Activated T-cell treated with anti-CD3 and anti-CD28 coated beads, Interleukin-2, amount 50 U/mL, for 4 hours (primary cell): Measurements from ENCODE around the gene KREMEN1. TPM values are rescaled to one million over a fixed set of nuclear protein-coding genes. Genes with fewer than 3 reads are reported as not detected.

Experiments used
- ATAC-seq, 2 donors: fragments of 200-7000 bp; cut with Tn5 transposase; one replicate each; pipeline ENCODE4 v1.10.0; 2021
- DNase-seq: peaks from one replicate; pipeline ENCODE4 v3.0.0-alpha.2; 2020
- H3K27me3 Mint-ChIP-seq: one replicate; pipeline ENCODE4 v1.8.0; 2021; ENCODE audit warnings: low read depth, mixed read lengths
- H3K36me3 Mint-ChIP-seq: one replicate; pipeline ENCODE4 v1.8.0; 2022; ENCODE audit warnings: mixed read lengths; ENCODE audit not compliant: insufficient read depth
- H3K4me1 Mint-ChIP-seq: one replicate; pipeline ENCODE4 v1.8.0; 2021; ENCODE audit warnings: low read depth, mixed read lengths
- H3K4me3 Mint-ChIP-seq: one replicate; pipeline ENCODE4 v1.8.0; 2021; ENCODE audit warnings: mild to moderate bottlenecking, moderate library complexity, mixed read lengths
- H3K9me3 Mint-ChIP-seq: one replicate; pipeline ENCODE4 v1.8.0; 2021; ENCODE audit warnings: mixed read lengths
- total RNA-seq, 3 donors: library from RNA; stranded (reverse); gene quantifications; one replicate each; pipeline ENCODE4 v1.2.1, GENCODE V29; 2021

Gene KREMEN1
- total RNA-seq, 3 donors from 2014 or later, result 0.03 to 0.33 (median 0.03) TPM

DNA sequence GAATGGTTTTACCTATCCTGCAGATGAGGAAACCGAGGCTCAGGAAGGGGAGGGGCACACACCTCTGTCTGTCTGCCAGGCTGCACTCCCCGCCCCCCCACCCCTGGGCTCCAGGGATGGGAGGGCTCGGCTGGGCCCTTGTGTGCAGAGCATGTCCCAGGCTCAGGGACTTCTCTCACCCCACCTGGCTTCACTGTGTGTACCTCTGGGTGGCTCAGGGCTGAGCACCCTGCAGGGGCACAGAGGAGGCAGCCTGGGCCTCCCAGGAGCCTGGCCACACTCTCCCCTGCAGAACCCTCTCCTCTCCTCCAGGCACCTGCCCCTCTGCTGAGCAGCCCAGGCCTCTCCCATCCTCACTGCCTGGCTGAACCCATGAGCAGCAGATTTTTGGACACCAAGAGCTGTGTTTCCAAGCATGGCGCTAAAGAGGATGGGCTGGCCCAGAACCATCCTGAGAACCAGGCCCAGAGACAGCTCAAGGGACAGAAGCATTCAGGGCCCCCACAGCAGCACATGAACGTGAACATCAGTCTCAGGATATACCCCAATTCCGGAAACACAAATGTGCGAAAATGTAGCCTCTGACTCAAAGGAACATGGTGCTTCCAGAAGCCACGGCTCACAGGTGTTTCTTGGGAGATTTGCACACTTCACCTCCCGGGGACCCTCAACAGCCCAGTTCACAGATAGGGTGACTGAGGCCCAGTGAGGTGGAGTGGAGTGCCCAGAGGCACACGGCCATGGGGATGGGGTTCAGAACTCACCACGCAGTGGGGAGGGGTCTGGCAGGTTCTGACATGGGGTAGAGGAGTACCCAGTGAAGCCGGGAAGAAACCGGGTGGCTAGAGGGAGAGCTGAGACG lies 143.4 kb downstream of the KREMEN1 start:
- Mint-ChIP-seq H3K9me3 (no peaks in the 10 kb centered on the region), H3K36me3 (no peaks in the 10 kb centered on the region), H3K4me3 (no peak overlapping the region), H3K4me1 (no peaks in the 10 kb centered on the region), H3K27me3 (peaks cover 4% of the 10 kb centered on the region)
- ATAC-seq, result no peak
- no peak for DNase-seq

DNA sequence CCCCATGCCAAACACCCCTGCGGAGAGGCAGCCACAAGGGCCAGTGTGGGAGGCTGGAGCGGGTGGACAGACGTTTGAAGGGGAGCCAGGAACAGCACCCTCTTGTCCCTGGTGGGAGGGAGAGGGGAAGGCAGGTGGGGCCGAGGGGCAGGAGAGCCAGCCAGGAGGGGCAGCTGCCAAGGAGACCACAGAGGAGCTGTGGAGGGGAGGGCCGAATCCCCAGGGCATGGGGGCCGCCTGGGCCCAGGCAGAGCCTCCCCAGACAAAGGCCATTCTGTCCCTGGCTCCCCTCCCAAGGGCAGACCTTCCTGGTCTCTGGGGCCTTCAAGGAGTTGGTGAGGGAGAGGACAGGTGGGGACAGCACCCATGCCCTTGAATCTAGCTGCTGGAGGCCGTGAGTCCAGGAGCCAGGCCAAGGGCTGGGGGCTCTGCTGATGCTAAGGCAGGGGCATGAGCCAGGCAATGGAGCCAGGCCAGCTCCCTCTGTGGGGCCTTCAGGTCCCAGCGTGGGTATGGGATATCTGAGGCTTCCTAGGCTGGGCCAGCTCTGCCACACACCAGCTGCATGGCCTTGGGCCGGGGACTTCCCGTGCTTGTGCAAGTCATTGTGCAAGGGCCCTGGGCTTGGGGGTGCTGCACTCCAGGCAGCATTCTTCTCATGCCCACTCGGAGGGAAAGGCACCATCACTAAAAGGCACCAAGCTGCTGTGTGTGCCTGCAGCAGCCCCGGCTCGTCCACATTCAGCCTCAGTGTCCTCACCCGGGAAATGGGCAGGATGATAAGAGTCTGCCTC lies 144.2 kb downstream of the KREMEN1 start:
- no peak overlapping the region for H3K4me3 Mint-ChIP-seq
- no peak for DNase-seq
- no peaks in the 10 kb centered on the region for H3K9me3 Mint-ChIP-seq
- peaks cover 4% of the 10 kb centered on the region for H3K27me3 Mint-ChIP-seq
- H3K4me1 Mint-ChIP-seq, result no peaks in the 10 kb centered on the region
- no peaks in the 10 kb centered on the region for H3K36me3 Mint-ChIP-seq
- ATAC-seq, result no peak

Other genes with a start within 250 kb of the KREMEN1 start
- 1 to 10 TPM; 3.3 to 4.9 (median 3.8) TPM for gene ZNRF3, start 189.5 kb upstream of the KREMEN1 start, total RNA-seq
- not detected for gene C22orf31, start 11.2 kb upstream of the KREMEN1 start, total RNA-seq
- under 1 TPM in 2 of 3 donors, not detected in 1; 0.20 to 0.22 TPM for gene EMID1, start 132.9 kb downstream of the KREMEN1 start, total RNA-seq
- gene RHBDD3, start 194.9 kb downstream of the KREMEN1 start, total RNA-seq, result 10 to 100 TPM; 52.0 to 61.0 (median 56.8) TPM
- 100 to 1,000 TPM; 458 to 522 (median 474) TPM for gene EWSR1, start 195.2 kb downstream of the KREMEN1 start, total RNA-seq
- under 1 TPM; 0.37 to 0.90 (median 0.56) TPM for gene GAS2L1, start 233.6 kb downstream of the KREMEN1 start, total RNA-seq
- under 1 TPM; 0.56 to 0.87 (median 0.79) TPM for gene RASL10A, start 242.7 kb downstream of the KREMEN1 start, total RNA-seq